HG02852 (cell line): Measurements from ENCODE around the gene MTREX.

Experiments
- ATAC-seq: cut with Tn5 transposase; IDR thresholded peaks from one replicate; pipeline ENCODE4 v1.9.1; 2021; ENCODE audit warnings: mild to moderate bottlenecking, moderate library complexity; ENCODE audit not compliant: unreplicated experiment

Gene MTREX

DNA sequence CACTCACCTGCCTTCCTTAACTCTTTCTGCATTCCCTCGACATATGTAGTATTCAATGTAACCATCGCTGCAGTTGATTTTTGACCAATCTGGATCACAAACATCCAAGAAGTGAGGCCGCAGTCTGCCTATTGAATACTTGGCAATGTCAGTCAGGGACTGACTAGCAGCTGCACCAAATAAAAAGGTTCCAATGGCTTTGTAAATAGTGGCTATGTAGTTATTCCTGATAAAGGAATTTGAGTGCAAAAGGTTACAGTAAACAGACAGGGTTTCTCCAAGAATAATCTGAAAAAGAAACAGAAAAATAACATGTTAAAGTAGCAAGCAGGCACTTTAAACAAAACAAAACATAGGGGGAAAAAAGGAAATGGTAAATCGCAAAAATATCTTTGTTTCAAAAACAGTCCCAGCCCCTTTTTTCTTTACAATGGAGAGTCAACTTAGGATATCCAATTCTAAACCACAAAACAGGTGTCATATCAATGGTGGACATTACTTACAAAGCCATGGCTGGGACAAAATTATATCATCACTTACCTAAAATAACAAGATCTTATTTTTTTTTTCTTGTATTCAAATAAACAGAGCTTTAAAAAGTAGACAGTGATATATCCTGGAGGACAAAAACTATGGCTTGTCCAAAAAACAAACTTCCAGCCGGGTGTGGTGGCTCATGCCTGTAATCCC, 160.2 kb downstream of the MTREX start:
- ATAC-seq, result no peak

DNA sequence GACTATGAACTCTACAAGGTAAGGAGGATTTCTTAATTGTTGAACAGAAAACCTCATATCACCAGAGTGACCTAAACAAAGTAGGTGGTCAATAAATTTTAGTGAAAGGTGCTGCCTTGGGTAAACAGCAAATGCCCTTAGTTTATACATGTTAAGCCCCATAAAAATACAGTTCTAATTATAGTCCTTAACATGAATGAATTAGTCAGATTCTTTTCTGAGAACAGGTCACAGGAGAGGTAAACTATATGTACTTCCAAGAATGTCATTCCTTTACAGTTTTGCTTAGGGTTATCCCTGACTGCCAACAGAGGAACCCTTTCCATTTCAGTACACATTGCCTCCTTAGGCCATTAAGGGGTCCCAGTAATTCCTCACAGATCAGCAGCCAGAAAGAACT, 162.1 kb downstream of the MTREX start:
- ATAC-seq, result no peak

DNA sequence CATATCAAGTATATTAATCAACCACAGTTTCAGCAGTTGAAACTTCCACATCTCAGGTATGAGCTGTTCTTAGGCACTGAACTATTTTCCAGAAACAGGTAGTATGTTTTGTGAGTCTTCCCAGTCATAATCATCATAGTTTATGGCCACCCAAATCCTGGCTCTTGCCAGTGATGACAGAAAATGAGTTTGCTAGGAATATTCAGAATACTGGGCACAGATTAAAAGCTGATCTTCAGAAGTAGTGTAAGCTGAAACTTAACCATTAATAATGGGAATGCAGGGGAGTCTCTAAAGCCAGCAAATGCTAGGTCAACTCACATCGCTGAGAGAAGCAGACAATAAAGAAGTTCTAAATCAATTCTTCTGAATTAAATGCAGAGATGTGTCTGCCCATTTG, 162.5 kb downstream of the MTREX start:
- ATAC-seq, result no peak

DNA sequence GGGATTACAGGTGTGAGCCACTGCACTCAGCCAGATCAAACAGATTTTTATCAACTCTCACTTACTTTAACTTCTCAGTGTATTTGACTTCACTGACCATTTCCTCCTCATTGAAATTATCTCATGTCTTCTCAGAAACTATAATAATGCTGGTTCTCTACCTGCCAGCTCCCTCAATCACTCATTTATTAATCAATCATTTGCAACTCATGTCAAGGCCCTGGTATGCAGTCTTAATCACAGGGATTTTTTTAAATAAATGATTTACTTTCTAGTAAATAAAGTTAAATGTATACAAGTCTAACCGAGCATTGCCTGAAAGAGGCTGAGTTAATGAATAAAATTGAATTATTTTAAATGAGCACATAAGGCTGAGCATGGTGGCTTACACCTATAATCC, 163.7 kb downstream of the MTREX start:
- no peak for ATAC-seq

DNA sequence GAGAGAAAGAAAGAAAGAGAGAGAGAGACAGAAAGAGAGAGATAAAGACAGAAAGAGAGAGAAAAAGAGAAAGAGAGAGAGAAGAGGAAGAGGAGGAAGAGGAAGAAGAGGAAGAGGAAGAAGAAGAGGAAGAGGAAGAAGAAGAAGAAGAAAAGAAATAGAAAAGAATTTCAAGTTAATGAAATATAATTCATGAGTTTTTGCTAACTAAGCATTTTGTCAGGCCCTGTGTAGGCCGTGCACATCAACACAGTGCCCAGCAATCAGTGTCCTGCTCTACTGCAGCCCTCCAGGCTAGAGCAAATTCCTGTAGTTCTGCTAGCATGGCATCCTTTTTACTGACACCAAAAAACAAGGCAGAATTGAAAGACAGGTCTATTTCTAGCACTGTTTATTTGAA, 164.9 kb downstream of the MTREX start:
- no peak for ATAC-seq
